Measurements from ENCODE around the gene WFDC5. TPM values are rescaled to one million over a fixed set of nuclear protein-coding genes. Genes with fewer than 3 reads are reported as not detected.

WFDC5 gene
- total RNA-seq, 1 donor from 2014 or later = not detected

DNA sequence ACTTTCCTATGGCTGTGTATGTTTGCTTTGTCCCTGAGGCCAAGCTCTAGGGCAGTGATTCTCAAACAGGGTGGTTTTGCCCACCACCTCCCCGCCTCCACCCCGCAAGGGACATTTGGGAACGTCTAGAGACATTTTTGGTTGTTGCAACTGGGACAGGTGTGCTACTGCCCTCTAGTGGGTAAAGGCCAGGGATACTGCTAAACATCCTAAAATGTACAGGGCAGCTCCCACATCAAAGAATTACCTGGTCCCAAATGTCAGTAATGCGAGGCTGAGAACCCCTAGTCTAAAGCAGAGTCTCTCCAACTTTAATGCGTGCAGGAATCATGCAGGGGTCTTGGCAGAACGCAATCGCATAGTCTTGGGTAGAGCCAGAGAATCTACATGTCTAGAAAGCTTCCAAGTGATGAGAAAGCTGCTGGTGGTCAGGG lies 19.2 kb downstream of the WFDC5 start:
- TF ChIP-seq, protein P1, sequence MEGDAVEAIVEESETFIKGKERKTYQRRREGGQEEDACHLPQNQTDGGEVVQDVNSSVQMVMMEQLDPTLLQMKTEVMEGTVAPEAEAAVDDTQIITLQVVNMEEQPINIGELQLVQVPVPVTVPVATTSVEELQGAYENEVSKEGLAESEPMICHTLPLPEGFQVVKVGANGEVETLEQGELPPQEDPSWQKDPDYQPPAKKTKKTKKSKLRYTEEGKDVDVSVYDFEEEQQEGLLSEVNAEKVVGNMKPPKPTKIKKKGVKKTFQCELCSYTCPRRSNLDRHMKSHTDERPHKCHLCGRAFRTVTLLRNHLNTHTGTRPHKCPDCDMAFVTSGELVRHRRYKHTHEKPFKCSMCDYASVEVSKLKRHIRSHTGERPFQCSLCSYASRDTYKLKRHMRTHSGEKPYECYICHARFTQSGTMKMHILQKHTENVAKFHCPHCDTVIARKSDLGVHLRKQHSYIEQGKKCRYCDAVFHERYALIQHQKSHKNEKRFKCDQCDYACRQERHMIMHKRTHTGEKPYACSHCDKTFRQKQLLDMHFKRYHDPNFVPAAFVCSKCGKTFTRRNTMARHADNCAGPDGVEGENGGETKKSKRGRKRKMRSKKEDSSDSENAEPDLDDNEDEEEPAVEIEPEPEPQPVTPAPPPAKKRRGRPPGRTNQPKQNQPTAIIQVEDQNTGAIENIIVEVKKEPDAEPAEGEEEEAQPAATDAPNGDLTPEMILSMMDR (IDR thresholded peaks at IDR 0.05) = peak; percentile 79
- TF ChIP-seq EZH2 (IDR thresholded peaks at IDR 0.05) = no peak
- no peaks in the 10 kb centered on the region for H3K36me3 Mint-ChIP-seq

DNA sequence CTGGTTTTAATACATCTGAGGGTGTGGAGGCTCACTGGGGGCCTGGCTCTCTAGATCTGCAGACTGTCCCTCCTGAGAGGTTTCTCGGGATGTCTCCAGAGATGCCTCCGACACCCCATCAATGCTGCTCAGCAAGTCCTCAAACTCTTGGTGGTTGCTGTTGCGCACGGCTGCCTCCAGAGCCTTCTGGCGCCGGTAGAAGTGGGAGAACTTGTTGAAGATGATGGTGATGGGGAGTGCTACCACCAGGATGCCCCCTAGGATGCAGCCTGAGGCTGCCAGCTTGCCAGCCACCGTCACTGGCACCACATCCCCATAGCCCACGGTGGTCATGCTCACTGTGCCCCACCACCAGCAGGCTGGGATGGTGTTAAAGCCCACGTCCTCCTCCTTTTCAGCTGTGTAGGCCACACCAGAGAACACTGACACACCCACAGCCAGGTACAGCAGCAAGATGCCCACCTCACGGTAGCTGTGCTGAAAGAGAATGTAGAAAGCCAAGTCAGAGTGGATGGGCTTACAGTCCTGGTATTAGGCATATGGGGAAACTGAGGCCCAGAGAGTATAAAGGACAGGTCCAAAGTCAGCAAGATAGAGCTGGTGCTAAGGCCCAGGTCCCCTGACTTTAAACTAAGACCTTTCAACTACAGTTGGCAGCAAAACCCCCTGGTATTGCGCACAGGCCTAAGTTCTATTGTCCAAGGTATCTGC lies 20.0 kb downstream of the WFDC5 start:
- Mint-ChIP-seq H3K9me3 (no peaks in the 10 kb centered on the region), H3K4me3 (no peak overlapping the region), H3K27me3 (ENCODE audit: insufficient read depth, low read depth) (peaks cover 15% of the 10 kb centered on the region), H3K36me3 (no peaks in the 10 kb centered on the region), H3K4me1 (no peaks in the 10 kb centered on the region), H3K27ac (no peak overlapping the region)
- no peaks in the 10 kb centered on the region for H3K4me1 ChIP-seq
- H3K27ac ChIP-seq = no peak overlapping the region
- H3K9me3 ChIP-seq (ENCODE audit: low read depth) = no peaks in the 10 kb centered on the region
- TF ChIP-seq, protein P1 (IDR thresholded peaks at IDR 0.05) = no peak
- TF ChIP-seq EZH2phosphoT487 (IDR thresholded peaks at IDR 0.05) (no peak), EZH2 (IDR thresholded peaks at IDR 0.05) (no peak)
- H3K4me2 ChIP-seq = no peak overlapping the region
- no peaks in the 10 kb centered on the region for H3F3A ChIP-seq (ENCODE audit: low read depth)
- no peak for DNase-seq (ENCODE audit: low spot score)
- H3K79me2 ChIP-seq (ENCODE audit: low read depth) = no peaks in the 10 kb centered on the region
- no peak overlapping the region for H2AFZ ChIP-seq (replicated peaks)
- no peaks in the 10 kb centered on the region for H4K20me1 ChIP-seq (ENCODE audit: low read depth)
- H3K36me3 ChIP-seq = no peaks in the 10 kb centered on the region
- no peak overlapping the region for H3K4me3 ChIP-seq
- H3K9ac ChIP-seq = no peak overlapping the region
- H3K27me3 ChIP-seq = peaks cover 42% of the 10 kb centered on the region

More for the DNA sequence above, 19.2 kb downstream of the WFDC5 start:
- Mint-ChIP-seq H3K4me1 (no peaks in the 10 kb centered on the region), H3K27me3 (ENCODE audit: insufficient read depth, low read depth) (peaks cover 18% of the 10 kb centered on the region), H3K4me3 (no peak overlapping the region), H3K27ac (no peak overlapping the region), H3K9me3 (no peaks in the 10 kb centered on the region)
- no peak overlapping the region for H3K4me3 ChIP-seq
- no peaks in the 10 kb centered on the region for H3K9me3 ChIP-seq (ENCODE audit: low read depth)
- H3K9ac ChIP-seq = no peak overlapping the region
- H2AFZ ChIP-seq (replicated peaks) = no peak overlapping the region
- H3K4me1 ChIP-seq = no peaks in the 10 kb centered on the region
- no peaks in the 10 kb centered on the region for H3K36me3 ChIP-seq
- H3K27ac ChIP-seq = no peak overlapping the region
- H3K79me2 ChIP-seq (ENCODE audit: low read depth) = no peaks in the 10 kb centered on the region
- H3K4me2 ChIP-seq = no peak overlapping the region
- no peaks in the 10 kb centered on the region for H3F3A ChIP-seq (ENCODE audit: low read depth)
- DNase-seq (ENCODE audit: low spot score) = peak; percentile 80
- peaks cover 50% of the 10 kb centered on the region for H3K27me3 ChIP-seq
- H4K20me1 ChIP-seq (ENCODE audit: low read depth) = no peaks in the 10 kb centered on the region

DNA sequence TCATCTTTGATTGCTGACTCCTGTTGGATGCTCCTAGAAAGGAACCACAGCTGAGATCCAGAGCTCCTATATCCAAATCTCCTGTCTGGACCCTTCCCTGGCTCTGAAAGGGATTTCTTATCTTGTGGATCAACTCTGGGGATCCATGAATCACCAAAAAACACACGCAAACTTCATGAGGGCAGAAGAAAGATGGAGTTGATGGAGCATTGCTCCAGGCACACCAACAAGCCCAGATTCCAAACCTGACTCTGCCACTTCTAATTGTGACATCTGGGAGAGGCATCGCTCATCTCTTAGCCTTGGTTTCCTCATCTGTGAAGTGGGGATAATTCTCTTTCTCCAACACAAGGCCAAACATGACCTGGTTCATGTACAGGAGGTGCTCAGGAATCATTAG lies 20.8 kb downstream of the WFDC5 start:
- no peaks in the 10 kb centered on the region for H3F3A ChIP-seq (ENCODE audit: low read depth)
- H3K4me3 ChIP-seq = no peak overlapping the region
- H3K27ac Mint-ChIP-seq = peak overlapping the region; percentile 60
- no peaks in the 10 kb centered on the region for H3K9me3 Mint-ChIP-seq
- no peak overlapping the region for H2AFZ ChIP-seq (replicated peaks)
- no peaks in the 10 kb centered on the region for H3K4me1 Mint-ChIP-seq
- no peak overlapping the region for H3K27ac ChIP-seq
- no peaks in the 10 kb centered on the region for H3K36me3 Mint-ChIP-seq
- peaks cover 34% of the 10 kb centered on the region for H3K27me3 ChIP-seq
- no peak overlapping the region for H3K4me3 Mint-ChIP-seq
- no peak overlapping the region for H3K4me2 ChIP-seq
- H3K79me2 ChIP-seq (ENCODE audit: low read depth) = no peaks in the 10 kb centered on the region
- H3K27me3 Mint-ChIP-seq (ENCODE audit: insufficient read depth, low read depth) = peaks cover 8% of the 10 kb centered on the region
- no peaks in the 10 kb centered on the region for H3K4me1 ChIP-seq
- no peaks in the 10 kb centered on the region for H3K36me3 ChIP-seq
- no peak overlapping the region for H3K9ac ChIP-seq
- no peaks in the 10 kb centered on the region for H4K20me1 ChIP-seq (ENCODE audit: low read depth)
- H3K9me3 ChIP-seq (ENCODE audit: low read depth) = no peaks in the 10 kb centered on the region
- no peak for DNase-seq (ENCODE audit: low spot score)
- TF ChIP-seq, protein P1 (IDR thresholded peaks at IDR 0.05) = no peak
- TF ChIP-seq EZH2phosphoT487 (IDR thresholded peaks at IDR 0.05) (no peak), EZH2 (IDR thresholded peaks at IDR 0.05) (no peak)
